DMS153 treated with DMSO at 0.1 percent for 48 hours (cell line): Measurements from ENCODE around the gene PARVA.

Experiments used
- DNase-seq: peaks from one replicate; lab custom pipeline; 2025; ENCODE audit not compliant: unreplicated experiment; lab: John Stamatoyannopoulos, UW

Gene PARVA

GRCh38 chr11:12456651-12457579, 79.5 kb downstream of the PARVA start:
- no peak for DNase-seq

- no peak for DNase-seq
These were observed 80.7 kb downstream of the PARVA start for GRCh38 chr11:12458042-12458441.

GRCh38 chr11:12459374-12459773, 82.0 kb downstream of the PARVA start:
- no peak for DNase-seq

GRCh38 chr11:12459865-12460444, 82.6 kb downstream of the PARVA start:
- no peak for DNase-seq

GRCh38 chr11:12460466-12460865, 83.1 kb downstream of the PARVA start:
- DNase-seq, result no peak

- DNase-seq, result no peak
These were observed 84.1 kb downstream of the PARVA start for GRCh38 chr11:12461516-12461915.

GRCh38 chr11:12464303-12464702, 86.9 kb downstream of the PARVA start:
- no peak for DNase-seq

GRCh38 chr11:12465332-12465731, 88.0 kb downstream of the PARVA start:
- no peak for DNase-seq

- DNase-seq, result no peak
These were observed 90.2 kb downstream of the PARVA start for GRCh38 chr11:12467610-12468009.

GRCh38 chr11:12469451-12469850, 92.1 kb downstream of the PARVA start:
- DNase-seq, result no peak

GRCh38 chr11:12470236-12470635, 92.9 kb downstream of the PARVA start:
- no peak for DNase-seq

- no peak for DNase-seq
These were observed 95.1 kb downstream of the PARVA start for GRCh38 chr11:12472401-12473005.

GRCh38 chr11:12473381-12473780, 96.0 kb downstream of the PARVA start:
- DNase-seq, result no peak

GRCh38 chr11:12474871-12475270, 97.5 kb downstream of the PARVA start:
- no peak for DNase-seq

GRCh38 chr11:12478743-12479142, 101.4 kb downstream of the PARVA start:
- DNase-seq, result no peak

GRCh38 chr11:12480401-12480800, 103.0 kb downstream of the PARVA start:
- no peak for DNase-seq

- no peak for DNase-seq
These were observed 105.5 kb downstream of the PARVA start for GRCh38 chr11:12482839-12483238.

- no peak for DNase-seq
These were observed 106.2 kb downstream of the PARVA start for GRCh38 chr11:12483604-12484003.

- no peak for DNase-seq
These were observed 108.0 kb downstream of the PARVA start for GRCh38 chr11:12485328-12485727.

- DNase-seq, result no peak
These were observed 111.9 kb downstream of the PARVA start for GRCh38 chr11:12489246-12489772.

GRCh38 chr11:12494699-12495098, 117.3 kb downstream of the PARVA start:
- DNase-seq, result no peak
